HG03432 (cell line): ENCODE results near the gene ZFPL1.

Experiments
- ATAC-seq: cut with Tn5 transposase; IDR thresholded peaks from one replicate; pipeline ENCODE4 v1.9.1; 2021; ENCODE audit warnings: mild to moderate bottlenecking, moderate library complexity; ENCODE audit not compliant: unreplicated experiment

ZFPL1 gene

DNA sequence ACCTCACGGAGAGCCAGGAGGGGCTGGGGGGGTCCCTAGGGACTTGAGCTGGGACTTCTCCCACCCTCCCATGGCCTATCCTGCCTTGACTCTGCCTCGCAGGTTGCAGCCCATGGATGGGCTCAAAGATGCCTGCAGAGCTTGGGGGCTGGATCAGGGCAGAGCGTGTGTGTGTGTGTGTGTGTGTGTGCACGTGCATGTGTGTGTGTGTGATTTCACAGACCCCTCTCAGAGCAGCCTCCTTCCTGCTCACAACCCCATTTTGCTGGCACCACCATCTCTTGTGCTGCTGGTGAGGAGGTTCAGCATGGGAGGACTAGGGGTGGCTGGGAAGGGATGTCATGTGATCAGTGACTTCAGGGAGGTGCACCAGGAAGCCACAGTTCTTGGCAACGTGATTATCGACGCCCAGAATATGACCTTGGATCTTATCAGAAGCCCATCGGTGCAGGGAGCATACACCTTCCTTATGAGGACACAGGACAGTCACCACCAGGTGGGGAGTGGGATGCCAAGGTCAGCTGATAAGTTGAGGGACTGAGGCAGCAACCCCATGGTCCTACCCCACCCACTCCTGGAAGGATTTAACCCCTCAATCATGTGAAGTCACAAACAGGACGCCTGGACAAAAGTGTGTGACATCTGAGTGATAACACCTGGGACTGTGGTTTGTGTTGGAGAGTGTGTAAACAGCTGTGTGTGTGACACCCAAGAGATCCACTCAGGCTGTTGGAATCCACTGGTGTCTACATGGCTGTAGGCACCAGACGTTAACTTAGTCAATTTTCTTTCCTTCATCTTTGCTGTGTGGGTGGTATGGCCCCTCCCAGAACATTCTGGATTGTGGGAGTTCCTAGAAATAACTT, 23.8 kb upstream of the ZFPL1 start:
- no peak for ATAC-seq

GRCh38 chr11:65060913-65061408, 23.1 kb upstream of the ZFPL1 start:
- ATAC-seq = no peak

GRCh38 chr11:65063532-65063931, 20.5 kb upstream of the ZFPL1 start:
- ATAC-seq = no peak

- ATAC-seq = no peak
These were observed 19.2 kb upstream of the ZFPL1 start for GRCh38 chr11:65064847-65065240.

DNA sequence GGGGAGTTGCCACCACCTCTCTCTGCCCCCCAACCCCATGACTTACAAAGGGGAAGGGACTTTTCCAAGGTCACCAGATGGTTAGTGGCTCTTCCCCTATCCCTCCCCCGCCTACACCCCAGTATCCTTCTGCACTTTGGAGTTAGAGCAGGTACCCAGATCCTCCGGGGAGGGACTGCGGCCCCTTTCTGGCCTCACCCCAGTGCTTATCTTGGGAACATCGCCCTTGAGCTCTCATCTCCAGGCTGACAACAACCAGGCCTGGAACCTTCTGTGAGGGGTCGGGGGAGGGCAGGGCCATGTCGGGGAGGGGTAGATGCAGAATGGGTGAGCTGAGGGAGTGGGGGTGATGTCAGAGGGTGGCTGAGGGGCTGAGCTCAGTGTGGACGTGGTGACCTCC, 18.2 kb upstream of the ZFPL1 start:
- no peak for ATAC-seq

DNA sequence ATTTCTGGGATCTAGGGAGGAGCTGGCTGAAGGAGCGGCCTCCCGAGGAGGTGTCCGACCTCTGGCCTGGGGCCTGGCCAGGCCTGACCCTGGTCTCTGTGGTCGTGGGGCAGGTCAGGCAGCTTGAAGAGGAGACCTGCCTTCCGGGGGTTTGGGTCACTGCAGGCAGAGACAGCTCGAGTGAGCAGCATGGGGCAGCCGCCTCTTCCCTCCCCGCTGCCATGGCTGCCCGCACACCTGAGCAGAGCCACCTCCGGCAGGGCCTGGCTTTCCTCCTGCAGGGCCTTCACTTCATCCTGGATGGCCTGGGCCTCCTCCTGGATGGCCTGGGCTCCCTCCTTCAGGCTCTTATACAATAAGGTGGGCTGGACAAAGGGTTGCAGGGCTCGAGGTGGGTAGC, 17.7 kb upstream of the ZFPL1 start:
- ATAC-seq = no peak

DNA sequence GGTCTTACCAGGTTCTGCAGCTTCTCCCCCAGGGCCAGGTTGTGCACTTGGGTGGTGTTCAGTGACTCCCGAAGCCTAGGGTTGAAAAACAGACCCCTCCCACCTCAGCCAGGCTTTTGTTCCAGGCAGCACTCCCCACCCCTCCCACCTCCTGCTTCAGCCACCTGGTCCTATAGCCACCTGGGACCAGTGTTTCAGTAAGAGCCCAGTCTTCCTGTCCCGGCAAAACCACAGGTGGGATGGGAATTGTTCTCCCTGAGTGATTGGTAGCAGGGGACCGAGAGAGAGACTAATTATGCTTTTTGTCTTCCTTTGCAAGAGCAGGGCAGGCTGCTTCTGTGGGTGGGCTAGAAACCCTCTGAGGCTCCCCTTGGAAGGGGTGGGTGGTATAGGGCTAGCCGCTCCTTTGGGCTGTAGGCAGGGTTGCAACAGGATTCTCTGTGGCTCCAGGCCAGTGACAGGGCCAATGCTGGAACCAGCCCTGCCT, 17.2 kb upstream of the ZFPL1 start:
- no peak for ATAC-seq

GRCh38 chr11:65067446-65067845, 16.6 kb upstream of the ZFPL1 start:
- ATAC-seq = no peak

- no peak for ATAC-seq
These were observed 14.8 kb upstream of the ZFPL1 start for GRCh38 chr11:65069217-65069616.

DNA sequence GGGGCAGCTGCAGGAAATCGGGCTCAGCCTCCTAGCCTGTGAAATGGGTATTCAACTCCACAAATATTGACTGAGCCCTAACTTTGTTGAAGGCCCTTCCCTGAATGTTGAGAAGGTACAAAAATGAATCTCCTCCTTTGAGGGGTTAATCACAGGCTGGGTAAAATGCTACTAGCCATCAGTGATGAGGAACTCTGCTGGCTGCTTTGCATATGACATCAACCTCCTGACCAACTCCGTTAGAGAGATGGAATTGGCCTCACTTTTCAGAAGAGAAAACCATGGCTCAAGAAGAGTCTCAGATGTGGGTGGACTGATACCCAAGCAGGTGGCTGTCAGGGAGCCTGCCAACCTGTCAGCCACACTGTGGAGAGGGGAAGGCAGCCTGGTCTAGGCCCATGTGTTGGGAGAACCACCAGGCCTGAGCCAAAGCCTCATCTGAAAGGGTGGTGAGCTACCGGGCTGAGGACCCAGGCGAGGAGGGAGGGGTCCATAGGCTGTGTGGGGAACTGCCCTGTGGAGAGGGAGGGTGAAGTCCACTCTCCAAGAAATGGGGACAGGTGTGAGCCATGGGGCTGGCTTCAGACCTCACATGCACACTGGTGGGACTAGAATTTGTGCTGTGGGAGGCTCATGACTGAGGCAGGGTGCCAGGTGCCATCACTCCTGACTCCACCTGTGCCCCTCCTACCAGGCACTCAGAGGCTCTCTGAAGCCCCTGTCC, 12.0 kb upstream of the ZFPL1 start:
- no peak for ATAC-seq

DNA sequence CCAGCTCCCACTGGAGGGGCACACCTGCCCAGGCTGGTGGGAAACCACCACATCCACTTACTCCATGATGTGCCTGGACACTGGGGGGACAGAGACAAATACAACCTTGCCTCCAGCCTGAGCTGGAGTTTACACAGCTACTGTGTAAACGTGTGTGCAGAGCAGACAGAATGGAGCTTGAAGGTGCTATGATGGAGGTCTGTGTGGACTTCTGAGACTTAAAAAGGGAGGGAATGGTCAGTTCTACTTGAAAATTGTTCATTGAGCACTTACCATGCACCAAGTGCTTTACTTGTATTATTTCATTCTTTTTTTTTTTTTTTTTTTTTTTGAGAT, 11.4 kb upstream of the ZFPL1 start:
- ATAC-seq = no peak

- no peak for ATAC-seq
These were observed 6.6 kb upstream of the ZFPL1 start for GRCh38 chr11:65077451-65077850.

- no peak for ATAC-seq
These were observed 5.9 kb upstream of the ZFPL1 start for GRCh38 chr11:65078151-65078550.

- no peak for ATAC-seq
These were observed 5.2 kb upstream of the ZFPL1 start for GRCh38 chr11:65078786-65079342.

- peak; percentile 12 for ATAC-seq
These were observed 738 bp upstream of the ZFPL1 start for GRCh38 chr11:65083134-65083833.

- ATAC-seq = peak; percentile 8
These were observed 765 bp downstream of the ZFPL1 start for GRCh38 chr11:65084598-65085375.

GRCh38 chr11:65085446-65085845, 1.4 kb downstream of the ZFPL1 start:
- no peak for ATAC-seq

GRCh38 chr11:65086809-65087208, 2.8 kb downstream of the ZFPL1 start:
- ATAC-seq = no peak

DNA sequence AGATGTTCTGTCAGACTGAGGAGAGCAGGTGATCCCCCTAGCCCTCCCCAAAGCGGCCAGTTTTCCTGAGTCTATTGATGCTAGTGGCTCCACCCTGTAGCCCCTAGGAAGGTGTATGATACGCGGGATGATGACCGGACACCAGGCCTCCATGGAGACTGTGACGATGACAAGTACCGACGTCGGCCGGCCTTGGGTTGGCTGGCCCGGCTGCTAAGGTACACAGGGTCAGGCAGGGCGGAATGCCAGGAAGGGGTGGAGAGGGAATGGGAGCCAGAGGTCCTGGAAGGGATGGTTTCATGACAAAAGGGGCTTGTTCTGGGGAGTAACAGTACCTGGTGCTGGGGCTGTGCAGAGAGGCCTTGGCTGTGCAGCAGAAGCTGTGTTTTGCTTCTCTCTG, 3.2 kb downstream of the ZFPL1 start:
- no peak for ATAC-seq

- ATAC-seq = no peak
These were observed 3.8 kb downstream of the ZFPL1 start for GRCh38 chr11:65087827-65088226.
